NCI-H1694 (cell line): ENCODE measurements around the gene FNIP2.
A peak's percentile ranks its signal among the peaks of the same experiment; 100 is the strongest.
"Not testable (repeated sequence)": the region's sequence is repeated elsewhere in the genome, so short reads cannot be mapped to it uniquely, and the experiment has no call there.

Experiments used
- DNase-seq: peaks from one replicate; lab custom pipeline; 2025; lab: John Stamatoyannopoulos, UW

Gene FNIP2

GRCh38 chr4:158793430-158793829 is 24.6 kb downstream of the FNIP2 start:
- not testable (repeated sequence) for DNase-seq

- no peak for DNase-seq
Measured at GRCh38 chr4:158796370-158797140, 27.7 kb downstream of the FNIP2 start.

DNA sequence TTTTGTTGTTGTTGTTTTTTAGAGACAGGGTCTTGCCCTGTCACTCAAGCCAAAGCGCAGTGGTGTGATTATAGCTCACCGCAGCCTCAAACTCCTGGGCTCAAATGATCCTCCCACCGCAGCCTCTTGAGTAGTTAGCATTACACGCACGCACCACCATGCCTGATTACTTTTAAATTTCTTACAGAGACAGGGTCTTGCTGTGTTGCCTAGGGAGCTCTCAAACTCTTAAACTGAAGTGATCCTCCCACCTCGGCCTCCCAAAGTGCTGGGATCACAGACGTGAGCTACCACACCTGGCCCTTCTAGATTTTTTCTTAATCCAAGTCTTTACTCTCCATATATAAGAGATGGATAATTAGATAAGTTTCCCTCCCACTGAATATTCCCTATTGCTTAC is 29.2 kb downstream of the FNIP2 start:
- DNase-seq = no peak

DNA sequence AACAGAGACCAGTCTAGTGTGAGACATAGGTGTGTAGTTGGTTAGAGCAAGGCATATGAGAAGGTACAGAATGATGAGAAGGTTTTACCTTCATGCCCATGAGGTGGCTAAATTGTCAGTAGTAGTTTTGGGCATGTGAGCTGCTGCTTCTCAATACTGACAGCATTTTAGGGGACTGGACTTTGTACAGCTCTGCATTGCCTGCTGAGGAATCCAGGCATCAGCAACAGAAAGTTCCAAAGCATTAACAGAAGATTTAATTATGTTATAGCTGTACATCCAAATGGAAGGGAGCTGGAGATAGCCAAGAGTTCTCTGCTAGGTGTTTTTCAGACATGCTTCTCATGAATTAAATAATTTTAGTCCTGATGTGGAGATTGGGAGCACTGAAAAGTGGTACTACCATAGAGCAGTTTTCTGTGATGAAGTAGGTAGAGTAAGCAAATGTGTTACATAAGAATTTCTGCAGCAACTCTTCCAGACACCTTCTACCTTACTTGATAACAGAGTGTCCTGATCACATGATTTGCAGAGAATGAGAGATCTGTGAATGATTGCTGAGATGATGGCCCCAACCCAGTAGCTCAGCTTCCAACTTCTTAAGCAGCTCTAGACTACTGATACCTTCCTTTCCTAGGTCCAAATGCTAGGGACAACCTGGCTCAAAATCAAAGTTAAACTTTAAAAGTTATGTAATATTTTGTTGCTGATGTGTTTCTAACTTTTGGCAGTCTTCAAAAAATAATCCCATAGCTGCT is 30.4 kb downstream of the FNIP2 start:
- no peak for DNase-seq

GRCh38 chr4:158799856-158800255 is 31.0 kb downstream of the FNIP2 start:
- no peak for DNase-seq

DNA sequence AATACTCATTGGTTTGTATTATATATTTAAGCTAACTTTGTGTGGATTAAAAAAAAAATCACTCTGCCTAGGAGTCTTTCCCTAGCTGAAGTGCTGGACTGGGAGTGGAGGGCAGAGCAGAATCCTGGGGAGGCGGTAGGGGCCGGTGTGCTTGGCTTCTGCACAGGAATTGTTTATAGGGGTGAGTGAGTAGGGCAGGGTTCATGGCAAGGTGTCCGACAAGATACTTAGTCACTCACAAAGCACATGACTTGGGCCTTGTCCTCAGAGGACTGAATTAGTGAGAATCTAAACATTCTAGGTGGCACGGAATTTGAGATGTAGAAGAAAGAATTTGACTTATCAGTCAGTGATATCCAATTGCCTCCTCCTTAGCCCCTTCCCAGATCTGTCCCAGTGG is 32.2 kb downstream of the FNIP2 start:
- no peak for DNase-seq

DNA sequence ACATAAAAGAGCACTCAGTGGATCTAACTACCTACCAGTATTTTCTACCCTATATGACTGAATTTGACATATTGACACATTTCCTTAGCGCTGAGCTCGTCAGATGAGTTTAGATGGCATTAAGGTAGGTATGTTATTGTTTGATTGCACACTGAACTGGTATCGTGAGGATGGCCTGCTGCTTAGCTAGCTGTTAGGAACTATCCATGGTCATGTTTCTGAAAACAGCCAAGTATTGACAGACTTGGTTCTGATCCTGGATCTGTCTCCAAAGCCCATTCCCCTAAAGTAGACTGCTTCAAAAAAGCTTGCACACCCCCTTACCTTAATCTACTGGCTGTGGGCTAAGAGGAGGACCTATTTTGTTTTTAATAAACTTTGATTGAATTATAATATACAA is 32.9 kb downstream of the FNIP2 start:
- DNase-seq = no peak

DNA sequence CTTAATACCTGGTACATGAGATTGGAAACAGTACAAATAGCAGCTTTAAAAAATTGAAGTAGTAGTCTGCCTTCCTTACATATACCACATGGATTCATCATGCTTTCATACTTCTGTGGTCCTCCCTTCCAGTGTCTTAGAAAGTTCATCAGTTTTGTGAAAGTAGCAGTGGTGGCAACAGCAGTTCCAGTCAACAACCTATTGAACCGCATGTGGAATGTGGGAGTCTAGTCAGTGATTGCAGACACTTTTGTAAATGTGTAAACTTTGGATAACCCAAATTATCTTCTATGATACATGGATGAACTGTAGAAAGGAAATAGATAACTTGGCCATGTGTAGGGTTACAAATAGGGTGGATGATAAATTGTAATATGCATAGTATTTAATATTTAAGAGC is 34.1 kb downstream of the FNIP2 start:
- DNase-seq = no peak

DNA sequence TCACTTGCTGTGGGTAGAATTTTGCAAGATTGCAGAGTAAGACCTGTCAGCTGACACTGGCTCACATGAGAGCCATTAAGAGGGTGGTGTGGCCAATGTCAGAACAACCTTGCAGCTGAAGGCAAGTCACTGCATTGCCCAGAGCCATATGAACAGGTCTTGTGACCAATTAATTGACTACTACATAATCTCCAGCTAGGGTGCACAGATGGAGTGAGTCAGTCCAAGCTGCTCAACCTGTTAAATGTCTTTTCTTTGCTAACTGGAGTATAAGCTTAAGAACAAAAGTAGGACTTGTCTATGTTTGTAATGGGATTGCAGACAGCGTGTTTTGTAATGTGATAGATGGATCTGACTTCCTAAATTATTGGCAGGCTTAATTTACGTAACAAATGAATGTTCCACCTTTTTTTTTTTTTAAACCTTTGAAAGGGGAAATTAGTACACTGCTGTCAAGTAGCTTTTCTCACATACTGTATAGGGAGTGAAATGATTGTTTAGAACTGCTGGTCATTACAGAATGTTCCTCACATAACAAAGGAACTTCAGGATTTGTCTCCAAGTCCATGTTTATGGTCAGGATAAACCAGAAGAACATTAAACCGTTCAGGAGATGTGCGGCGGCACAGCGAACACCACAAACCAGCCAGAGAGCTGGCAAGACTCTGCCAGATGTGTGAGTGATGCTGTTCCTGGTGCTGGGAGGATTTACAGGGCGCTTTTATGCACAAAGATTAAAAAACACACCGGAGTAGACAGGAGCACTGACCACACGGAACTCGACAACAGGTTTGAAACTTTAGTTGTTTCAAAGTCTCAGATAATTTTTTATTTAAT is 37.0 kb downstream of the FNIP2 start:
- peak; percentile 85 for DNase-seq

DNA sequence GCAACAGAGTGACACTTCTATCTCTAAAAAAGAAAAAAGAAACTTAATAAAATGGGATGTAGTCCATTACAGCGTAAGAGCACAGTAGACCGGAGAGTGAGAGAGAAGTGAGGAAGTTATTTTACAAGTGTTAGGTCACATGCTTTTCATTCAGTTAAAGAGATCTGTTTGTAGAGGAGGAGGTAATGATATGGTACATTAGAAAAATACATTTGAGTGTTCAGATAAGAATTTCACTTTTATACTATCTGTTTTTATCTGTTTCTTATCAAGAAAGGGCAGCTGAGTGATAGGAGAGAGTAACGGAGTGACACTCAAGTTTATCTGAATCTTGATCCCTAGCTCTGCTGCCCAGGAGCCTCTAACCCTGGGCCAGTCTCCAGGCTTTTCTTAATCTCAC is 38.9 kb downstream of the FNIP2 start:
- no peak for DNase-seq

DNA sequence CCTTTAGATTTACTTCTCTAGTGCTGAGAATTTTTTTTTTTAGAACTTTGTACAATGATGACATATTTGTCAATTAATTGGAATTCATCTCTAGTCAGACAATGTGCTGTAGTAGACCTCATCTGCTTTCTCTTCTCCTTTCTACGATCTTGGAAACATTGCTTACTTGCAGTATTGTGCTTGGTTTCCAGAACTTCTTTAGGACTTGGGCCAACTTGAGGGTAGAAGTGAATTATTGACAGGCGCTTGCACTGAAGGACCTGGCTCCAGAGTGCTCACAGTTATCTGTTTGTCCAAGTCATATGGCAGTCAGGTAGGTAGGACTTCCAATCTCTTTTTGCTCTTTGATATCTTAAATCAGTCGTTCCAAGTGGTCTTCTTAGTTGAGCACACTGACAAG is 39.6 kb downstream of the FNIP2 start:
- DNase-seq = no peak

DNA sequence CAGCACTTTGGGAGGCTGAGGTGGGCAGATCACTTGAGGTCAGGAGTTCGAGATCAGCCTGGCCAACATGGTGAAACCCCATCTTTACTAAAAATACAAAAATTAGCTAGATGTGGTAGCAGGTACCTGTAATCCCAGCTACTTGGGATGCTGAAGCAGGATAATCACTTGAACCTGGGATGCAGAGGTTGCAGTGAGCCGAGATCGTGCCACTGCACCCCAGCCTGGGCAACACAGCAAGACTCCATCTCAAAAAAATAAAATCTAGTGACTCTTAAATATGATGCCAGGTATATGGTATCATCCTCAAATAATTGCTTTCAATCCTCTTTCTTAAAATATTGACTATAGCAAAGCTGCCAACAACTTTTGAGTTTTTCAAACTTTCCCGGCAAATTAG is 40.4 kb downstream of the FNIP2 start:
- not testable (repeated sequence) for DNase-seq

- DNase-seq = no peak
Measured at GRCh38 chr4:158809611-158810486, 41.0 kb downstream of the FNIP2 start.

- no peak for DNase-seq
Measured at GRCh38 chr4:158810487-158811215, 41.8 kb downstream of the FNIP2 start.

- no peak for DNase-seq
Measured at GRCh38 chr4:158811216-158811540, 42.4 kb downstream of the FNIP2 start.

DNA sequence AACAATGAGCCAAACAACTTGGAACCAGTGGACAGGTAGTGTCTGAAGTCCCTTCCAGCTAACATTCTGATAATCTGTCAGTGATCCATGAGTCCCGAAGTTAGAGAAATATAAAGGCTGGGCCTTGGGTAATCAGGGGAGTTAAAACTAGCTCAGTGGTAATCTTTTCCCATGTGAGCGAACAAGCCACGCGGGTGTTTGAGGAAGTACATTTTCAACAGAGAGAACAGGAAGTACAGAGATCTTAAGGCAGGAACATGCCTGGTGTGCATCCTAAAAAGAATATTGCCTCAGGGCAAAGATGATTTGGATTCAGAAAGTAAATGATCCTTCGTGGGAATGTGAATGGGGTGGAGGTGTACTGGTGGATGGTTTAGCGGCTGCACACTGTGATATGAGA is 42.9 kb downstream of the FNIP2 start:
- DNase-seq = no peak

DNA sequence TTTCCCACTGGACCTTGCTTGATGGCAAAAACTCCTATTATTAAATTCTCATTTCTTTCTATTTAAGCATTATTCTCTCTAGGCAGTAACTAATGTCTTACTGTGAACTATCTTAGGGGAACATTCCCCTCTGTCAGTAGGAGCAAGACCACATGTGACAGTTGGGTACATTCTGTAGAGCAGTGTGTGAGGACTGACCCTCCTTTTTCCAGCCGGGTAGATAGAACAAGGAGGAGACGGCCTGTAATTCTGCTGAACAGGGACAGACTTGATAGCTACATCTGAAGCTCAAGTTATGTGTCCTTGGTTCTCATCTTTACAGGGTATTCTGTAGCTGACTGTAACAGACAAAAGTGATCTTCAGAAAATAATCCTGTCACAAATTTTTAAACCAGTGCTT is 43.3 kb downstream of the FNIP2 start:
- DNase-seq = no peak

- DNase-seq = no peak
Measured at GRCh38 chr4:158812543-158812942, 43.7 kb downstream of the FNIP2 start.

DNA sequence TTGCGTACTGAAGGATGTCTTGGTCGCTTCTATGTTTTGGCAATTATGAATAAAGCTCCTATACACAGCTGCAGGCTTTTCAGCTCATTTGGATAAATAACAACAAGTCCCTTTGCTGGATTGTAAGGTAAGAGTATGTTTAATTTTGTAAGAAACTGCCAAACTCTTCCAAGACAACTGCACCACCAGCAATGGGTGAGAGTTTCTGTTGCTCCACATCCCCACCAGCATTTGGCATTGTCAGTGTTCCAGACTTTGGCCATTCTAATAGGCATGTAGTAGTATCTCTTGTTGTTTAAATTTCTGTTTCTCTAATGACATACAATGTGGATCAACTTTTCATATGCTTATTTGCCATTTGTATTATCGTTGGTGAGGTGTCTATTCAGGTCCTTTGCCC is 44.3 kb downstream of the FNIP2 start:
- DNase-seq = no peak

DNA sequence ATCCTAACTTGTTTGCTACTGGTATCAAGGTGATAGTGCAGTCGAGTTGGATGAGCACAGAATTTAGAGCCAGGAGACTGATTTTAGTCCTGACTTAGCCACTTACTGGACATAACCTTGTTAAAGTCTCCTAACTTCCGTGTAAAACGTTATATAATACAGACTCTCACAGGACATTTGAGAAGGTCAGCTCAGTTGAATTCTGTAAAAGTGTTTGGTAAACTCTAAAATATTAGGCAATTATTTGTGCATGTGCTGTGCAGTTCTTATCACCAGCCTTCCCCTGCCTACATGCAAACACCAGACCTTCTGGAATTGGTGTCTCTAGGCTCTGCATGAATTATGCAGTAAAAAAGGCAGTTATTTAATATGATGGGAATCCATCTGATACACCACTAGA is 45.4 kb downstream of the FNIP2 start:
- DNase-seq = no peak

DNA sequence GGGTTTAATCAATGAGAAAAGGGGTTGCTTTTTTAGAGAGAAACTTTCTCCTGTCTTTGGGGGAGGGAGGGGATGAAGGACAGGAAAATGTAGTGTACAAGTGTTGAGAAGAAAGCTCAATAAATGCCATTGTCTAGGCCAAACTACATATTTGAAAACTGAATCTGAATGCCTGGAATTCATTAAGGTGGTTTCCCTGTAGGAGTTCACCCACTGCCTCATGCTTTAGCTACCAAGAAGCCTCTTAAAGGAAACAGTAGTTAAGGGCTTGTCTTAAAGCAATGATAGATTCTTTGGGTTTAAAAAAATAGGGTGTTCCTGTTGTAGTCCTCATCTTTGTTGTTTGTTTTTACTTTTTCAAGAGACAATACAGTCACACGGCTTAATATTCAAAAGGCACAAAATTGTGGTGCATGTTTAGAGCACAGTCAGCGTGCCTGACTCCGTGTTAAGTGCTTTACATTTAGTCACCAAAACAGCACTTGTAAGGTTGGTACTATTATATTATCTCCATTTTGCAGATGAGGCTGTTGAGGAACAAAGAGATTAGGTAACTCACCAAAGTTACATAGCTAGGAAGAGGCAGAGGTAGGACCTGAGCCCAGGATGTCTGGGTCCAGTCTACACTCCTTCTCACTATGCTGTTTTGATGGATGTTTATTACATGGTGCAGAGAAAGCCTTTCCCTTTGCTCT is 46.0 kb downstream of the FNIP2 start:
- DNase-seq = no peak
